ENCODE data around the gene KICS2.
"Not testable (repeated sequence)": the region's sequence is repeated elsewhere in the genome, so short reads cannot be mapped to it uniquely, and the experiment has no call there.

Gene KICS2

DNA sequence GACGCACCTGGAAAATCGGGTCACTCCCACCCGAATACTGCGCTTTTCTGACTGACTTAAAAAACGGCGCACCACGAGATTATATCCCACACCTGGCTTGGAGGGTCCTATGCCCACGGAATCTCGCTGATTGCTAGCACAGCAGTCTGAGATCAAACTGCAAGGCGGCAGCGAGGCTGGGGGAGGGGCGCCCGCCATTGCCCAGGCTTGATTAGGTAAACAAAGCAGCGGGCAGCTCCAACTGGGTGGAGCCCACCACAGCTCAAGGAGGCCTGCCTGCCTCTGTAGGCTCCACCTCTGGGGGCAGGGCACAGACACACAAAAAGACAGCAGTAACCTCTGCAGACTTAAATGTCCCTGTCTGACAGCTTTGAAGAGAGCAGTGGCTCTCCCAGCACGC lies 26.3 kb downstream of the KICS2 start:
- H3K4me3 Mint-ChIP-seq; H3K9me3 Mint-ChIP-seq; DNase-seq (ENCODE audit: low spot score in 2 of 2); H3K27me3 Mint-ChIP-seq; H3K4me1 Mint-ChIP-seq; ATAC-seq (ENCODE audit: low read depth); H3K27ac Mint-ChIP-seq: not testable (repeated sequence)
- peaks cover 27% of the 10 kb centered on the region for H3K36me3 Mint-ChIP-seq

DNA sequence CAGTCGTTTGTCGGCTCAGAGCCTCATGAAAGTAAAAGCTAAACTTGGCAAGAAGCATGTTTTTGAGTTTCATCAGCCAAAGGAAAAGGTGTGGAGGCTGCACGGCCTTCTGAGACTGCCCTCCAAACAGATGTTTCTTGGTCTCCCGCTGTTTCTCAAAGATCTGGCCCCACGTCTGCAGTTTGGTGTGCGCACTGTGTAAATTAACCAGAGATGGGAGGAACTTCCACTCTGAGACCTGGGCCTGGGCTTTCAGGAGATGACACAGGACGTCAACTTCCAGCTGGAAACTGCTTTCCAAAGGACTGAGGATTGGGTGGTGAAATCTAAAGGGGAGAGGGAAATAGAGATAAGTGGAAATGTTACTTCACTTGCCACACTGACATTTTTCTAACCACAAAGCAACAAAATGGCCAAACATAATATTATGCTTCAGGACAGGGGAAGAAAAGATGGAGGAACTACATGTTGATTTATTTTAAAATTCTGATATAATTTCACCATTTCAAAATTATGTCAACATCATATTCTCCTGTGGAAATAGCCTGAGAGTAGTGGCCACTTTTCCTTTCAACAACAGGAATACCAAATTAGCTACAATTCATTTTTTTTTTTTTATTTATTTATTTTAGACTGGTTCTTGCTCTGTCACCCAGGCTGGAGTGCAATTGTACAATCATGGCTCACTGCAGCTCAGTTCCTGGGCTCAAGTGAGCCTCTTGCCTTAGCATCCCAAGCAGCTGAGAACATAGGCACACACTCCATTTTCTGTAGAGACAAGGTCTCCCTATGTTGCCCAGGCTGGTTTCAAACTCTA lies 27.6 kb downstream of the KICS2 start:
- DNase-seq (ENCODE audit: low spot score in 2 of 2): no peak
- no peak overlapping the region for H3K27ac Mint-ChIP-seq

DNA sequence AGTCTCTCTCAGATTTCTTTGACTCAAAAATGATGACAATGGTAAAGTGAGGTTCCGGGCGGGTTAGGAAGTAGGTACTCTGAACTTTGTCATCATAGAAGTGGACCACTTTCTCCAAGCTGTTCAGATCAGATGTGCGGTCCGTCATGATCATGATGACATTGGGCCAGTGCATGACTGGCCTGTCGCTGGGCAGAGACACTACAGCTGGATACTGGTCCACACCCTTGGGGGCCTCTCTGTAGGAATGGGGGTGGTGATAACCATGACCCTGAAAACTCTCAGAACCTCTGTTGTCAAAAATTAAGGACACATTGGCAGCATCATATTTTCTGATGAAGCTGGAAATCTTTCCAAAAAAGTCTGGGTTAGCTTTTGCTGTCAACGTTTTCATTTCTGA lies 28.2 kb downstream of the KICS2 start:
- H3K27ac Mint-ChIP-seq: no peak overlapping the region
- no peaks in the 10 kb centered on the region for H3K4me1 Mint-ChIP-seq
- H3K36me3 Mint-ChIP-seq: peaks cover 27% of the 10 kb centered on the region
- H3K9me3 Mint-ChIP-seq: no peaks in the 10 kb centered on the region
- no peak overlapping the region for H3K4me3 Mint-ChIP-seq
- H3K27me3 Mint-ChIP-seq: no peaks in the 10 kb centered on the region
- ATAC-seq (ENCODE audit: low read depth): no peak
- no peak for DNase-seq (ENCODE audit: low spot score in 2 of 2)

More for the DNA sequence above, 27.6 kb downstream of the KICS2 start:
- no peaks in the 10 kb centered on the region for H3K27me3 Mint-ChIP-seq
- H3K4me3 Mint-ChIP-seq: no peak overlapping the region
- no peaks in the 10 kb centered on the region for H3K9me3 Mint-ChIP-seq
- H3K36me3 Mint-ChIP-seq: peaks cover 27% of the 10 kb centered on the region
- H3K4me1 Mint-ChIP-seq: no peaks in the 10 kb centered on the region
- no peak for ATAC-seq (ENCODE audit: low read depth)

DNA sequence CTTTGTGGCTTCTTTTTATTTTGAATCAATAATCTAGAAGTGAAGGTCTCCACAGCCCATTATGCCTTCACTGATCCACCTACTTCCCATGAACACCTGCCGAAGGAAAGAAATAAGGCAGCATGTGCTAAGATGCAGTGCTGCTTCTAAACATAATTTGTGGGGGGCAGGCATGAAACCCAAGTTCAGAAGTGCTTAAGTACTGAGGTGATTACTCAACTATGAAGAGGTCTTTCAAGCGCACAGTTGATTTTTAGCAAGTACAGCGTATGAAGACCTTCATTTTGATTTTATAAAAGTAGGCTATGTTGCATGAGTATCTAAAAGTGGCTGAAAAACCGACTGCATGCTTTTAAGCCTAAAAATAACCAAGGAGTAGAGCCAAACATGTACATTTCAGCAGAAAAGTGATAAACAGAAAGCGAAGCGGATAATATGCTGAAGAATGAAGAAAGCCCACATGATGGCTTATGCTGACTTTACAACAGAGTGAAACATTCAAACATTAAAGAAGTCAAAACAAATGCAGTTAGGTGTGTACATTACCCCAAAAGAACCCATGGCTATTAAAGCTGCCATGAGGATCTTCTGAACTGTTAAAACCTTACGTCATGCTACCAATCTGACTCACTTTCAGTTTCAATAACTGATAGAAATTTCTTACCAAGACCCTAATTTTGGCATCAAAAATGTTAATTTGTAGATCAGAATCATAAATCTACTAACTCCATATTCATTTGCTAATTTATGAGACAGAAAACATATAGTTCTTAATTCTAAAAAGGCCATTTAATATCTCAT lies 29.3 kb downstream of the KICS2 start:
- ATAC-seq (ENCODE audit: low read depth) (no peak), DNase-seq (ENCODE audit: low spot score in 2 of 2) (no peak)
- no peaks in the 10 kb centered on the region for H3K9me3 Mint-ChIP-seq
- no peaks in the 10 kb centered on the region for H3K27me3 Mint-ChIP-seq
- peaks cover 30% of the 10 kb centered on the region for H3K36me3 Mint-ChIP-seq
- H3K4me3 Mint-ChIP-seq: no peak overlapping the region
- no peak overlapping the region for H3K27ac Mint-ChIP-seq
- H3K4me1 Mint-ChIP-seq: no peaks in the 10 kb centered on the region

DNA sequence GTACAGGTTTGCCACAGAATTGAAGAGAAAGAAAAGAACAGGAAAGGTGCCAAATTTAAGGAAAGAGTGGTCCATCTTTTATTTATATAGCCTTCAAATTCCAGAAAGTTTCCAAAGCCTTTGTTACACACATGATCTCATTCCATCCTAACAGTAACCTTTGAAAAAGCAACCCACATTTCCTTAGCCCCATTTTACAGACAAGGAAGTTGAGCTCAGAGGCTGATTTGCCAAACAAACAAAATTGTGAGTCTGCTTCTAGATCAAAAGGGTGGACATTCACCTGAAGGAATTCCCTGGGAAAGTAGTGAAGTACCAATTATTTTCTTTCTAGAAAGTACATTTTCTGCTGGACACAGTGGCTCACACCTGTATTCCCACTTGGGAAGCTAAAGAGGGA lies 32.0 kb downstream of the KICS2 start:
- ATAC-seq (ENCODE audit: low read depth): no peak
- Mint-ChIP-seq H3K9me3 (no peaks in the 10 kb centered on the region), H3K36me3 (peaks cover 30% of the 10 kb centered on the region), H3K4me3 (no peak overlapping the region), H3K4me1 (no peaks in the 10 kb centered on the region), H3K27me3 (no peaks in the 10 kb centered on the region), H3K27ac (no peak overlapping the region)
- no peak for DNase-seq (ENCODE audit: low spot score in 2 of 2)

DNA sequence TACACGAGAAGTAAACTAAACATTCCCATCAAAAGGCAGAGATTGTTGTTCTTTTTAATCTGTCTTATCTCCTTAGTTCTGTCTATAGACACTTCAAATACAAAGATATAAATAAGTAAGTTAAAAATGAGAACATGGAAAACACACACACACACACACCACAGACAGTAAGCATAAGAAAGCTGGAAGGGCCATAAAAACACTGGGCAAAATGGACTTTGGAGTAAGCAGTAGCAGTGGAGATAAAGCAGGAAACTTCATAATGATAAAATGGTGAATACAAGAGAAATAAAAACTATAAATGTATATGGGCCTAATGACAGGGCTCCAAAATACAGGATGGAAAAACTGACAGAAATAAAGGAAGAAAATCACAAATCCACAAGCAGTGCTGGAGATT lies 32.6 kb downstream of the KICS2 start:
- DNase-seq (ENCODE audit: low spot score in 2 of 2): no peak
- ATAC-seq (ENCODE audit: low read depth): no peak
- Mint-ChIP-seq H3K4me1 (no peaks in the 10 kb centered on the region), H3K4me3 (no peak overlapping the region), H3K27ac (no peak overlapping the region), H3K9me3 (no peaks in the 10 kb centered on the region), H3K36me3 (peaks cover 28% of the 10 kb centered on the region), H3K27me3 (no peaks in the 10 kb centered on the region)

DNA sequence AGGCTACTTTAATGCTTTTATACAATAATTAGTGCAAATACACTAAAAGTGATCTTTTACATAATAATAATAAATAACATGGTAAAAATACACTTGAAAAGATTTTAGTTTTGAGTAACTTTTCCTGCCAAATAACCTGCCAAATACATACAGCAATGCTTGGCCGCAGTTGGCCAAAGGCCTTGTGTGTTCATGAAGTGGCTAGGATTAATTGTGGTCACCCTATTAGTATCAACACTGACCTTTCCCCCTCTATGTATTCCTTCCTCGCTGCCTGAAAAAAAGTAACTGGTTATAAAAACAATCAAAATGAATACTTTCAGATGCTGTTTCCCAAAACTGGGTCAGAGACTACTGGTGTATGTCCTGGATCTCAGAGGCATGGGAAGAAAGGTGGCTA lies 34.3 kb downstream of the KICS2 start:
- DNase-seq (ENCODE audit: low spot score in 2 of 2): no peak
- no peak overlapping the region for H3K27ac Mint-ChIP-seq
- H3K9me3 Mint-ChIP-seq: peaks cover 2% of the 10 kb centered on the region
- H3K27me3 Mint-ChIP-seq: no peaks in the 10 kb centered on the region
- no peak for ATAC-seq (ENCODE audit: low read depth)
- peaks cover 32% of the 10 kb centered on the region for H3K36me3 Mint-ChIP-seq
- H3K4me1 Mint-ChIP-seq: no peaks in the 10 kb centered on the region
- no peak overlapping the region for H3K4me3 Mint-ChIP-seq

DNA sequence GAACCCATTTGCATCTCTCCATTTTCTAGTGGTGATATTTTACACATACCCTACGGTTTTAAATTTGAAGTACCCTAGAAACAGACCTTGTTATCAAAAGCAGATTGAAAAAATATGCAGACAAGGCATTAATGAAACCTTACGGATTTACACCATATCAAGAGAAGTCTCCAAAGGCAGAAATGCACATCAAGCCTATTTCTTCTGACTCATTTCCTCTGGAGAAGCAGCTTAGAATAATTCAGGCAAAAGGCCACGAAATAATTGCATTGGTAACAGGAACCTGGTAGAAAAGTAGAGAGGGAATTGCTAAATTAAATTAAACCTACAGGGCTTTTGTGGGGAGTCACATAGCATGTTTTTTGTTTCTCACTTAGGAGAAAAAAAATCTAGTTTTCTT lies 34.7 kb downstream of the KICS2 start:
- H3K27me3 Mint-ChIP-seq: no peaks in the 10 kb centered on the region
- DNase-seq (ENCODE audit: low spot score in 2 of 2) (no peak), ATAC-seq (ENCODE audit: low read depth) (no peak)
- peaks cover 29% of the 10 kb centered on the region for H3K36me3 Mint-ChIP-seq
- H3K27ac Mint-ChIP-seq: no peak overlapping the region
- peaks cover 3% of the 10 kb centered on the region for H3K9me3 Mint-ChIP-seq
- no peak overlapping the region for H3K4me3 Mint-ChIP-seq
- H3K4me1 Mint-ChIP-seq: no peaks in the 10 kb centered on the region

DNA sequence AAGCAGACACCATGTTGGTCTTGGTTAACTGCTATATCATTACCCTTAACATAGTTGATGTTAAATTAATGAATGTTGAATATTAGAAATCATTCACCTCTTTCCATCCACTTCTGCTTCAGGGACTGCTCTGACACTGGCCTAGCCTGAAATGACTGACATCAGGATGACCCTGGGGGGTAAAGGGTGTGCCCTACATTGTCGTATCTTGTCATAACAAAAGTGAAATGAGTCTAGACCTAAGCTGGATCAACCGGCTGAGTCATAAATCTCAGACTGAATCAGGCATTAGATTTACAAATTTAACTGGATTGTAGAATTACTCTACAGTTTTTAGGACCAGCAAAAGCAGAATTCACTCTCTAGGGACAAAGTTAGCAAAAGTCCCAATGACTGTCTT lies 35.3 kb downstream of the KICS2 start:
- Mint-ChIP-seq H3K27ac (no peak overlapping the region), H3K27me3 (no peaks in the 10 kb centered on the region), H3K4me1 (no peaks in the 10 kb centered on the region), H3K9me3 (peaks cover 3% of the 10 kb centered on the region), H3K4me3 (no peak overlapping the region), H3K36me3 (peaks cover 27% of the 10 kb centered on the region)
- ATAC-seq (ENCODE audit: low read depth): no peak
- DNase-seq (ENCODE audit: low spot score in 2 of 2): no peak

DNA sequence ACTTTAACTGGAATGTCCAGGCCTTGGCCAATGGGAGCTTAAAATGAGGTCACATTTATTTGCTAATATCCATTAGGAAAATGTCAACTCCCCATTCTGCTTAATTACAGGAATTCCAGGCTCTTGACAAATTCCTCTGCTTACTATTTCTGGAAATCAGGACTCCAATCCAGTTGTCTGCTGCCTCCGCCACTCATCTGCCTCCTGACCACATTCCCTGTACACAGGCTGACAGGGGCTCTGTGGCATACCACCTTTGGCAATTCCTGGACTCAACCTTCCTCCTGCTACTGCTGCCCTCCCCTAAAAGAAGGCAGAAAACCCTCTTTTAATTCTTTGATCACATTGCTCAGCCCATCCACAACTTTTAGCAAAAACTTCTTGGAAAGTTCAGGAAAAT lies 37.9 kb downstream of the KICS2 start:
- peaks cover 3% of the 10 kb centered on the region for H3K9me3 Mint-ChIP-seq
- no peaks in the 10 kb centered on the region for H3K4me1 Mint-ChIP-seq
- no peak overlapping the region for H3K27ac Mint-ChIP-seq
- peaks cover 22% of the 10 kb centered on the region for H3K36me3 Mint-ChIP-seq
- ATAC-seq (ENCODE audit: low read depth) (no peak), DNase-seq (ENCODE audit: low spot score in 2 of 2) (no peak)
- no peaks in the 10 kb centered on the region for H3K27me3 Mint-ChIP-seq
- no peak overlapping the region for H3K4me3 Mint-ChIP-seq

DNA sequence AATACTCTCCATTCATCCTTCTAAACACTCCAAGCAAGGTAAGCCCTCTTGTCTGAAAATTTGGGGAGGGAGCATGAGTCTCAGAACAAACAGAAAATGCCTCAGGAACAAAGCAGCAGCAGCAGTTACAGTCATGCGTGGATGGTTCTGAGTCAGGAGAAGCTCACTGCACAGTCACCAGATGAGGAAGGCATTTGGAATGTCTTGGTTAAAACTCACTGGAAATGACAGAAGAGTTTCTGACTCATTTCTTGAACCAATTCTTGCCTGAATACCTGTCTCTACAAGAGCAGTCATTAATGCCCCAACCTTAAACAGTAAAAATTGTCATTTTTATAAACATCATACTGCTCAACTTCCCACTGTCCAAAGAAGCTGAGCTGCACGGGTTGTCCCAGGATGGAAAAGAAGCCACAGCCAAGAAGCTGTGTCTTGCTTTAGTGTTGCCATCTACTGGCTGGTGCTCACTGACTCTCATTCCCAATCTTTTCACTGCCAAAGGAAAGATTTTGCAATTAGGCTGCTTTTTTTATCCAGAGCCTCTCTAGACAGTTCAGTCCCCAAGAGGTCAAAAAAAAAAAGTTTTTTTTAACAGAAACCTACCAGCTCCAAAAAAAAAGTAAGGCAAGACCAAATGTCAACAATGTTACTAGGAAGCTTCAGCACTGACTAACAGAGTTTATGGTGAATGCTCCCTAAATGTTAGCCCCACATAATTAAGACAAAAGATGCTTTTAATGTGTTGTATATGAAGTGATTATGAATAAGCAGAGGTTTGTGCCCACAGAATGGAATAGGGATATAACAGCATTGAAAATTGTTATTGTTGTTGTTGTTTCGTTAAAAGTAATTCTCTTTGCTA lies 40.4 kb downstream of the KICS2 start:
- H3K27ac Mint-ChIP-seq: no peak overlapping the region
- H3K9me3 Mint-ChIP-seq: peaks cover 3% of the 10 kb centered on the region
- ATAC-seq (ENCODE audit: low read depth): no peak
- no peak overlapping the region for H3K4me3 Mint-ChIP-seq
- no peaks in the 10 kb centered on the region for H3K4me1 Mint-ChIP-seq
- H3K27me3 Mint-ChIP-seq: no peaks in the 10 kb centered on the region
- DNase-seq (ENCODE audit: low spot score in 2 of 2): no peak
- peaks cover 18% of the 10 kb centered on the region for H3K36me3 Mint-ChIP-seq

DNA sequence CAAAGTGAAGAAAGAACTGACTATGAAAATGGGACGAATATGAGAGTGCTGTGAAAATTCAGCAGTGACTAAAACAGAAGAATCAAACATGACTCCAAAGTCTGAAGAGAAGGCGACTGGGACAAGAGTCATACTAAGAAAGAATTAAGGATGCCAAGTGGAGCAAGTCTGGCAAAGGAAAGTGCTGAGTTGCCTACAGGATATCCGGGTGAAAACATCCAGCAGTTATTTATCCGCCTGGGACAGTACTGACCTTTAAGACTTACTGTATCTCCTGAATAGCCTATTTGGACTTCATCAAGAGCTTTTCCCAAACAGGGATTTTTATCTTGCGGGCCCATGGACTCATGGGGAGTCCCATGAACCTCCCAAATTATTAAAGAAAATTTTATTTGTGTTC lies 41.1 kb downstream of the KICS2 start:
- H3K4me1 Mint-ChIP-seq: no peaks in the 10 kb centered on the region
- H3K36me3 Mint-ChIP-seq: peaks cover 20% of the 10 kb centered on the region
- H3K27ac Mint-ChIP-seq: no peak overlapping the region
- no peak overlapping the region for H3K4me3 Mint-ChIP-seq
- H3K27me3 Mint-ChIP-seq: no peaks in the 10 kb centered on the region
- peaks cover 3% of the 10 kb centered on the region for H3K9me3 Mint-ChIP-seq
- no peak for ATAC-seq (ENCODE audit: low read depth)
- DNase-seq (ENCODE audit: low spot score in 2 of 2): no peak

DNA sequence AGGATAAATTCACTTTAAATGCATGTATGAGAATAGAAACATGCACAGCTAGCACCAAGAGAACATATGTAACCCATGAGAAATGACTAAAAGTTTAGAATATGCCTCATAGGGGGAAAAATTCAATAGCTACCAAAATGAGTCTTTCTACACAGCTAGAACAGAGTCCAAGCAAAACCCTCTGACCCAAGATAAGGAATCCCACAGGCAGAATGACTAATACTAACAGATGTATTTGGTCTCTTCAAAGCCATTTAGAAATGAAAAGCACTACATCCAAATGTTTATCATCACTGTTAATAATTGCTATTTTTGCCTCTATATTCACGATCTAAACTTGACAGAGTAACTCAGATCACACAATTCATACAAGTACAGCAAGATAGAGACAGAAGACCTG lies 44.0 kb downstream of the KICS2 start:
- Mint-ChIP-seq H3K27me3 (no peaks in the 10 kb centered on the region), H3K9me3 (peaks cover 3% of the 10 kb centered on the region), H3K36me3 (peaks cover 7% of the 10 kb centered on the region), H3K27ac (no peak overlapping the region), H3K4me1 (no peaks in the 10 kb centered on the region), H3K4me3 (no peak overlapping the region)
- ATAC-seq (ENCODE audit: low read depth) (no peak), DNase-seq (ENCODE audit: low spot score in 2 of 2) (no peak)

DNA sequence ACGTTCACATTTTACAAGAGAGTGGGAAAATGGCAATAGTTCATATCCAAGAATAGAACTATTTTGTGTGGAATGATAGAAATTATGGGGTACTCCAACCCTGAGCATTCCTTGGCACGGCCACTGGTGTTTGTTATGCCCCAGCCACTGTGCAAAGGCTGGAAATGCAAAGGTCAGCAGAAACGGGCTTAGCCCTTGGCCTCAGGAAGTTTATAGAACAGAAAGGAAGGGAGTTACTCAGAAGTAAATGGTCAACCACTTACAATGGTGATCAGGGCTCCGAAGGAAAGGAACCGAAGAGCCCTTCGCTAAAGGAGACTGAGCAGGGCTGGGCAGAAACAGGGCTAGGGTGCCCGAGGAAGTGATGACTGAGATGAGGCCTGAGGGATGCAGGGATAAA lies 45.1 kb downstream of the KICS2 start:
- H3K27me3 Mint-ChIP-seq: no peaks in the 10 kb centered on the region
- no peaks in the 10 kb centered on the region for H3K9me3 Mint-ChIP-seq

More for the DNA sequence above, 45.1 kb downstream of the KICS2 start:
- H3K36me3 Mint-ChIP-seq: peaks cover 3% of the 10 kb centered on the region
- H3K27ac Mint-ChIP-seq: no peak overlapping the region
- H3K4me1 Mint-ChIP-seq: no peaks in the 10 kb centered on the region
- no peak for DNase-seq (ENCODE audit: low spot score in 2 of 2)
- ATAC-seq (ENCODE audit: low read depth): no peak
- no peak overlapping the region for H3K4me3 Mint-ChIP-seq

Measured in memory B cell (primary cell).